ENCODE results near the gene LRIT1. TPM values are rescaled to one million over a fixed set of nuclear protein-coding genes. Genes with fewer than 3 reads are reported as not detected.

Gene LRIT1
- total and polyA plus RNA-seq, 2 donors (not counting 3 experiments of a cell fraction or from before 2014, with no cell fraction given): not detected

DNA sequence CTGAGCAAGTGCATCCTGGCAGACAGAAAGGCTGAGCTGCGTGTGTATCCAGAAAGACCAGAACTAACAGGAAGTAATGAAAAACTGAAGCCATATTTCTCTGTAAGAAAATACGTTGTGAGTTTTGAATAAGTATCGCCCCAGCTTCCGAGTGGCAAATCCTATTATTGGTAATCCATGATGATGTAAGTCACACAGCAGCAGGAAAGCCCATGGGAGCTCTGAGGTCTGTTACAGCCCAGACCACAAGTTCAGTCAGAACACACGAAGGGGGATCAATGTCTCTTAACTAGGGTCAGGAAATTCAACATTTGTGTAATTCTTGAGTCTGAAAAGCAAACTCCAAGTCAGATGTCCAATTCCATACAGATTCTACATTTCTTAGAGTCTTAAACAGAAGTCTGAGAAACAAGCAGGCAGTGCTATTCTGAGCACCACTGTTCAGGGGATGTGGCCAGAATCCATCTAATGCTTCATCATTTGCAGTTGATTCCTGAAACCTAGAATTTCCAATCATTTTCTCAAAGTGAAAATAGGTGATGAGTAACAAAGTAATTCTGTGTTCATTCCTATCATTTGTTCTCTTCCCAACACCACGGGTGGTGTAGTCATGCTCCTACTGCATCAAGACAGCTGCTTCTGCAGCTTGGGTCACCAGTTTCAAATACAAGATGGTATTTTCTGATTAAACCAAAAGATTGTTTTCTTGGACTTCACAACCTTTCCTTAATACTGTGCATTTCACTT is 15.7 kb downstream of the LRIT1 start, which contains the start of gene LRIT2:
TSS of gene LRIT2 (minus strand) at position 118 of the 747 bp plus-strand sequence. CDS start at position 94, 24 bp downstream.
- H3K36me3 ChIP-seq (ENCODE audit: control insufficient read depth in 2 of 2, extremely low read depth in 1 of 2, insufficient read depth in 2 of 2, low read length in 2 of 2): no peaks in the 10 kb centered on the region
- H3K79me2 ChIP-seq (ENCODE audit: control insufficient read depth, insufficient read depth, low read length): no peaks in the 10 kb centered on the region
- dilution Hi-C loops (cut with MboI; ENCODE audit: extremely low pct_ligation_motif_present, low sequenced_read_pairs) (no loop called here), intact Hi-C loops (cut with micrococcal nuclease) (no loop called here)
- TF ChIP-seq POLR2A (IDR thresholded peaks at IDR 0.05; ENCODE audit: low read depth, low read length) (no peak), MYC (IDR thresholded peaks at IDR 0.05; ENCODE audit: low read depth, low read length) (no peak), EZH2 (IDR thresholded peaks at IDR 0.05; ENCODE audit: borderline replicate concordance, low read depth, low read length, severe bottlenecking) (no peak), FOS (IDR thresholded peaks at IDR 0.05; ENCODE audit: borderline replicate concordance, insufficient read depth, low read length) (no peak), POLR2AphosphoS5 (IDR thresholded peaks at IDR 0.05; ENCODE audit: insufficient read depth, low read depth, low read length) (no peak), GATA2 (IDR thresholded peaks at IDR 0.05; ENCODE audit: insufficient read depth, insufficient read length, low read depth, low read length) (no peak), JUN (IDR thresholded peaks at IDR 0.05; ENCODE audit: borderline replicate concordance, insufficient read depth, insufficient read length, low read depth) (no peak)
- TF ChIP-seq, protein P1, sequence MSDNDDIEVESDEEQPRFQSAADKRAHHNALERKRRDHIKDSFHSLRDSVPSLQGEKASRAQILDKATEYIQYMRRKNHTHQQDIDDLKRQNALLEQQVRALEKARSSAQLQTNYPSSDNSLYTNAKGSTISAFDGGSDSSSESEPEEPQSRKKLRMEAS (IDR thresholded peaks at IDR 0.05; ENCODE audit: insufficient read depth, insufficient read length): no peak
- TF ChIP-seq, protein P2, sequence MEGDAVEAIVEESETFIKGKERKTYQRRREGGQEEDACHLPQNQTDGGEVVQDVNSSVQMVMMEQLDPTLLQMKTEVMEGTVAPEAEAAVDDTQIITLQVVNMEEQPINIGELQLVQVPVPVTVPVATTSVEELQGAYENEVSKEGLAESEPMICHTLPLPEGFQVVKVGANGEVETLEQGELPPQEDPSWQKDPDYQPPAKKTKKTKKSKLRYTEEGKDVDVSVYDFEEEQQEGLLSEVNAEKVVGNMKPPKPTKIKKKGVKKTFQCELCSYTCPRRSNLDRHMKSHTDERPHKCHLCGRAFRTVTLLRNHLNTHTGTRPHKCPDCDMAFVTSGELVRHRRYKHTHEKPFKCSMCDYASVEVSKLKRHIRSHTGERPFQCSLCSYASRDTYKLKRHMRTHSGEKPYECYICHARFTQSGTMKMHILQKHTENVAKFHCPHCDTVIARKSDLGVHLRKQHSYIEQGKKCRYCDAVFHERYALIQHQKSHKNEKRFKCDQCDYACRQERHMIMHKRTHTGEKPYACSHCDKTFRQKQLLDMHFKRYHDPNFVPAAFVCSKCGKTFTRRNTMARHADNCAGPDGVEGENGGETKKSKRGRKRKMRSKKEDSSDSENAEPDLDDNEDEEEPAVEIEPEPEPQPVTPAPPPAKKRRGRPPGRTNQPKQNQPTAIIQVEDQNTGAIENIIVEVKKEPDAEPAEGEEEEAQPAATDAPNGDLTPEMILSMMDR (IDR thresholded peaks at IDR 0.05; ENCODE audit: extremely low read depth in 1 of 2, insufficient read depth in 1 of 2, low read depth in 1 of 2, low read length in 2 of 2): no peak
- no peak within 1 kb of the TSS for H3K4me2 ChIP-seq (ENCODE audit: insufficient read depth, low read length)
- FAIRE-seq: no peak
- ChIA-PET POLR2A (no interaction called here), CTCF (no interaction called here)
- no peak within 1 kb of the TSS for H2AFZ ChIP-seq (ENCODE audit: low read depth, low read length)
- H3K9me3 ChIP-seq (replicated peaks; ENCODE audit: control insufficient read depth, insufficient read depth, low read length): no peaks in the 10 kb centered on the region
- no peak within 1 kb of the TSS for H3K27ac ChIP-seq (ENCODE audit: insufficient read depth, low read depth, low read length)
- no peak for DNase-seq (ENCODE audit: low read depth, low spot score)
- no peaks in the 10 kb centered on the region for H4K20me1 ChIP-seq (replicated peaks; ENCODE audit: control insufficient read depth, extremely low read depth, insufficient read depth, low read length)
- BruUV-seq (replicated peaks): no TSS peak
- no peak within 1 kb of the TSS for H3K4me3 ChIP-seq (replicated peaks in 1 of 3; ENCODE audit: insufficient read depth in 1 of 3, low read depth in 1 of 3, low read length in 3 of 3)
- H3K9me1 ChIP-seq (replicated peaks; ENCODE audit: control insufficient read depth, extremely low read depth, insufficient read depth, low read length): no peaks in the 10 kb centered on the region
- H3K4me1 ChIP-seq (ENCODE audit: control insufficient read depth, extremely low read depth, insufficient read depth, low read length): no peaks in the 10 kb centered on the region
- no peak within 1 kb of the TSS for H3K9ac ChIP-seq (replicated peaks; ENCODE audit: extremely low read depth, insufficient read depth, low read length)
- no peaks in the 10 kb centered on the region for H3K27me3 ChIP-seq (ENCODE audit: control insufficient read depth in 2 of 2, insufficient read depth in 2 of 2, low read length in 2 of 2)
